GM21619 (cell line): Measurements from ENCODE around the gene CHKB.

Experiments
- ATAC-seq: cut with Tn5 transposase; IDR thresholded peaks from one replicate; pipeline ENCODE4 v1.9.1; 2021; ENCODE audit not compliant: unreplicated experiment

Gene CHKB

DNA sequence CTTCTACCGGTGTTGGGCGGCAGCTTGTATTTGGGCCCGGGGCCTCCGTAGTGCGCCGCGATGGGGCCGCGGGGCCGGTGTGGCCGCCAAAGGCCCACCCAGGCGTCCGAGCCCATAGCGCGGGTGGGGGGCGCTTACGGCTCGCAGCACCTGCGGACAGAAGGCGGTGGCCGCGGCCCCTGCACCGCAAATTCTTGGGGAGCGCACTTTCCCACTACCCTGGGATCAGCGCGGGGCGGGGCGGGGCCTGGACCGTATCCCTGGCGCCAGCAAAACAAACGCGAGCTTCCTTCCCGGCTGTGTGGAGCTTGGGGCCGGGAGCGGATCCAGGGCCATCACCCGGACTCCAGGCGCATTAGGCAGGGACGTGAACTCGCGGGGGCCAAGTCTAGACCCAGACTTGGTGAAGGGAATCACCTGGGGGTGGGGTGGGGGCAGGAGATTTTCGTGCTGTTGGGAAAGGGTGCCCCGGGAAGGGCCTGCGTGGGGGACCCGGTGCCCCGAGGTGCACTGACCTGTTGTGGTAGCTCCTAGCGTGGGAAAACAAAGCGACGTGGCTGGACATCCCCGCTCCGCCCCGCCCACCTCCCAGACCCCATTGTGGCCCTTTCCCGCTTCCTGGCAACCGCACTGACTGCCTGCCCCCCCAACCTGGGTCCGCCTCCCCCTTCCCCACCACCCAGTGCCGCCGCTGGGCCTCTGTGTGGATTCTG, 50.5 kb downstream of the CHKB start:
- no peak for ATAC-seq

GRCh38 chr22:50531546-50531961, 51.1 kb downstream of the CHKB start:
- ATAC-seq = no peak

DNA sequence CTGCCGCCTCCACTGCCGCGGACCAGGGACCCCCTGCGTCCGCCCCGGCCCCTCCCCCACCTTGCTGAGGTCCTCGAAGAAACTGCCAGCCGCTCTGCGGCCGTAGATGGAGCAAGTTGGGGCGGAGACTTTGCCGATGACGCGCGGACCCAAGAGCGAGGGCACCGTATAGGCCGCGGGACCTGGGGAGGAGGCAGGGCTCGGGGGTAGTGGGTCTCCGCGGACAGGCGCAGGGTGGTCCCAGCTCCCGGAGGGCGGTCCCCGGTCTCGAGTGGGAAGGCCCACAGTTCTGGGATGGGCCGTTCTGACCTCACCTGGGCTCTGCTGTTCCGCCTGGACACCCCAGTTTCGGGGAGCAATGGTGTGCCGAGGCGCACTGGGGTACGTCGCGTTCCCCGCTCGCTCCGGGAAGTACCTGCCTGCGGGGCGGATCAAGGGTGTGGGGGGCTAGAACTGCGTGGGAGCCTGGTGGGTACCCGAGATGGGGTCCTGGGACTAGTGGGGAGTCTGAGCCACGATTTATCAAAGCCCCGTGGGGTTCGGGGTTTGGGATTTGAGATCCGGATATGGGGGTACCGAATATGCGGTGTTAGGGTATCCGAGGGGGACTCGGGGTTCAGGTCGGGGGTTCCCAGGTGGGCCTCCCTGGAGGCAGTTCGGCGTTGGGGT, 51.6 kb downstream of the CHKB start:
- ATAC-seq = no peak

DNA sequence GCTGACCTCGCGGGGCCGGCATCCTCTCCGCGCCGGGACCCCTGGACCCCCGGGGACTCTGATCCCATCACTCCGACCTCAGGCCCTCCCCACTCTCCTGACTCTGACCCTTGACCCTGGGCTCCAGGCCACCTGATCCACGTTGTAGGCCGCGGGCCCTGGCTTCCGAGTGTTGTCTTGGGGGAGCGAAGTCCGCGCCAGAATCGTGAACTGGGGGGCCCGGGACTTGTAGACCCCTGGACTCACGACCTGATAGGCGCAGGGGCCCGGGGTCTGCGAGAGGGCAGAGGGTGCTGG, 52.1 kb downstream of the CHKB start:
- no peak for ATAC-seq

DNA sequence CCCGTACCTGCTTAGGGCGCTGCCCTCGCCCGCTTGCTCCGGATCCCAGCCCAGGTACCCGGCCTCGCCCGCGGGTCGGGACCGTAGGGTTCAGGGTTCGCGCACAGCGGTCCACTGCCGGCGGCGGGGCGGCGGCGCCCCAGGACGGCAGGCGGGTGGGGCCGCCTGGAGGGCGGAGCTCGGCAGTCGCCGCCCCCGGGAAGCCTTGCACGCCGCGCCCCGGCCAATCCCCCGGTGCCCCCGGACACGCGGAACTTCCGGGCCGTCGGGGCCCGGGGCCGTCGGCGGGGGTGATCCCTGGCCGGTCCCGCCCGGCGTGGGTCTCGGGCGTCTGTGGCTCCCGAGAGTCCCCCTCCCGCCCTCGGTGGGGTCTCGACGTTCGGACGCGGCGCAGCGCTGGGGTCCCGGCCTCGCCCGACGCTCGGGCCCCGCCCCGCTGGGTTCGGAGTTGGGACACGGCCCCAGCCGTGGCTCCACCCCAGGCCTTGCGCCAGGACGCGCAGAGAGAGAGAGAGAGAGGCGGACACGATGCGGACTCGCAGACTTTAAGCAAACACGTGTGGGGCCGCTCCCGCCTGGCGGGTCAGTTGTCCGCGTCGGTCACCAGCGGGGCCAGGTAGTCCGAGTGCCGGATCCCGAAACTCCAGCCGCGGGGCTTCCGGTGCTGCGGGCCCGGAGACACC, 52.6 kb downstream of the CHKB start, which contains the start of gene TYMP:
TSS of gene TYMP (minus strand) at position 116 of the 683 bp plus-strand sequence. CDS start 303 bp downstream, outside the sequence.
- ATAC-seq = no peak

DNA sequence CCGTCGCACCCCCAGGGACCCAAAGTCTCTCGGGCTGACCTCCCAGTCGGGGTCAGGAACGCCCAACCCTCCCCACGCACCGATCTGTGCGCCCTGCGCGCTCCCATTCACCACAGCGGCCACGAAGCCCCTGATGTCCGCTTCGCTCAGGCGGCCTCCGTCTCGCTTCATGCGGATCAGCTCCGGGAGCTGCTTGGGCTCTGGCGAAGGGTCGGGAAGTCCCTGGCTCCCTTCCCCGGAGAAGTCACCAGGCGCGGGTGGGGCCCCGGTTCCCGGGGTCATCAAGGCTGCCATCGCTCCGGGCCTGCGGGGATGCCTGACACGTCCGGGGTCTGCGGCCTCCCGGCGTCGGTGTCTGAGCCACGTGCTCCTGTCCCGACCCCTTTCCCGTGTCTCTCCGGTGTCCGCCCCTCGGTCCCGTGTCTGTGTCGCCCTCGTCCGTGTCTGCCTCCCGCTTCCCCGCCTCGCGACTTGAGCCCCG, 53.2 kb downstream of the CHKB start:
- ATAC-seq = no peak
